ENCODE data around the gene NELL2.

DNA sequence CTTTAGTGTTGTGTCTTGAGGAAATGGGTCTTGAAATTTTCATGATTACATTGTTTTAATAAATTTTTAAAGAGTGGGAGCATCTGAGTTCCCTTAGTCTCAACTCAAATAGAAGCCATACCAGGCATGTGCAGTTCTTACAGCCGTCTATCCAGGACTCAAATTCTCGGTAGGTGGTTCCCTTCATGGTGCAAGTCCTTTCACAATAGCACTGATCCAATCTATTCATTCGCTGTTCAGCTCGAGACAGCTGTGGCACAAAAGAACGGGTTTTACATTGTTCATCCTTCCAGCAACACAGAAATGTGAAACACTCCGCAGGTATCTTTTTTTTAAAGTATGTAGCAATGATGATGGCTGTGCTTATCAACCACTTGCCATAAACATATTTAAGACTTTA lies 100.2 kb downstream of the NELL2 start:
- no peak for TF ChIP-seq BHLHE40 (IDR thresholded peaks at IDR 0.05; ENCODE audit: borderline replicate concordance)
- TF ChIP-seq ELF4 (IDR thresholded peaks at IDR 0.05), result no peak
- TF ChIP-seq ARNT (IDR thresholded peaks at IDR 0.05), result no peak
- TF ChIP-seq L3MBTL2 (conservative IDR thresholded peaks at IDR 0.05), result no peak
- no peak for TF ChIP-seq FOXK2 (IDR thresholded peaks at IDR 0.05)
- TF ChIP-seq HDGF (IDR thresholded peaks at IDR 0.05; ENCODE audit: borderline replicate concordance), result no peak
- TF ChIP-seq FOXA1 (IDR thresholded peaks at IDR 0.05), result no peak
- TF ChIP-seq LEF1 (IDR thresholded peaks at IDR 0.05; ENCODE audit: borderline replicate concordance), result no peak
- TF ChIP-seq SP1 (IDR thresholded peaks at IDR 0.05), result no peak
- TF ChIP-seq, protein P1, sequence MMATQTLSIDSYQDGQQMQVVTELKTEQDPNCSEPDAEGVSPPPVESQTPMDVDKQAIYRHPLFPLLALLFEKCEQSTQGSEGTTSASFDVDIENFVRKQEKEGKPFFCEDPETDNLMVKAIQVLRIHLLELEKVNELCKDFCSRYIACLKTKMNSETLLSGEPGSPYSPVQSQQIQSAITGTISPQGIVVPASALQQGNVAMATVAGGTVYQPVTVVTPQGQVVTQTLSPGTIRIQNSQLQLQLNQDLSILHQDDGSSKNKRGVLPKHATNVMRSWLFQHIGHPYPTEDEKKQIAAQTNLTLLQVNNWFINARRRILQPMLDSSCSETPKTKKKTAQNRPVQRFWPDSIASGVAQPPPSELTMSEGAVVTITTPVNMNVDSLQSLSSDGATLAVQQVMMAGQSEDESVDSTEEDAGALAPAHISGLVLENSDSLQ (IDR thresholded peaks at IDR 0.05), result no peak
- TF ChIP-seq ZNF384 (IDR thresholded peaks at IDR 0.05), result no peak
- TF ChIP-seq SUZ12 (IDR thresholded peaks at IDR 0.05), result no peak
- no peak for TF ChIP-seq TARDBP (IDR thresholded peaks at IDR 0.05)

Data from HEK293T (cell line).